ENCODE results near the gene COL18A1.

- TF ChIP-seq CTCF (IDR thresholded peaks at IDR 0.05; ENCODE audit: low read depth, low read length) (no peak), EZH2phosphoT487 (IDR thresholded peaks at IDR 0.05; ENCODE audit: low read depth) (no peak)
Measured at GRCh38 chr21:45388611-45389296, 16.2 kb upstream of the COL18A1 start.

Data from OCI-LY3 (cell line).